ENCODE measurements around the gene HLA-DMA. TPM values are rescaled to one million over a fixed set of nuclear protein-coding genes. Genes with fewer than 3 reads are reported as not detected.

HLA-DMA gene
- total and polyA plus RNA-seq, 2 of the 13 experiments (the other 11 are each of a cell fraction or from before 2014, with no cell fraction given), result 0.70 to 0.71 TPM

GRCh38 chr6:32947552-32948465 is 5.1 kb downstream of the HLA-DMA start (continued):
- TF ChIP-seq ZNF136 (CRISPR knock-in tag; IDR thresholded peaks at IDR 0.05; ENCODE audit: low read depth), result no peak
- TF ChIP-seq FOXO1 (CRISPR knock-in tag; IDR thresholded peaks at IDR 0.05), result no peak
- no peak for TF ChIP-seq ZNF766 (CRISPR knock-in tag; IDR thresholded peaks at IDR 0.05; ENCODE audit: borderline replicate concordance)
- 0 out of 2 replicates have a peak, but pooled peaks have one; percentile 25 for TF ChIP-seq MAFF (IDR thresholded peaks at IDR 0.05; ENCODE audit: low read depth, low read length)
- no peak for TF ChIP-seq ATF2 (CRISPR knock-in tag; IDR thresholded peaks at IDR 0.05)
- TF ChIP-seq DR1 (CRISPR knock-in tag; IDR thresholded peaks at IDR 0.05), result no peak
- no peak for TF ChIP-seq ISL2 (CRISPR knock-in tag; IDR thresholded peaks at IDR 0.05)
- TF ChIP-seq PHF21A (CRISPR knock-in tag; IDR thresholded peaks at IDR 0.05), result no peak
- no peak for TF ChIP-seq ZNF563 (CRISPR knock-in tag; IDR thresholded peaks at IDR 0.05)
- TF ChIP-seq CHCHD3 (CRISPR knock-in tag; IDR thresholded peaks at IDR 0.05), result no peak
- TF ChIP-seq ZBED4 (CRISPR knock-in tag; IDR thresholded peaks at IDR 0.05; ENCODE audit: borderline replicate concordance), result no peak
- TF ChIP-seq SATB2 (CRISPR knock-in tag; IDR thresholded peaks at IDR 0.05), result no peak
- TF ChIP-seq MIXL1 (CRISPR knock-in tag; IDR thresholded peaks at IDR 0.05), result peak; percentile 74
- no peak for TF ChIP-seq STAT5B (CRISPR knock-in tag; IDR thresholded peaks at IDR 0.05)
- no peak for TF ChIP-seq NAIF1 (CRISPR knock-in tag; IDR thresholded peaks at IDR 0.05; ENCODE audit: borderline replicate concordance)
- no peak for TF ChIP-seq ZFP62 (CRISPR knock-in tag; IDR thresholded peaks at IDR 0.05)
- TF ChIP-seq ZSCAN5A (CRISPR knock-in tag; IDR thresholded peaks at IDR 0.05; ENCODE audit: borderline replicate concordance), result no peak
- no peak for TF ChIP-seq SMAD3 (CRISPR knock-in tag; IDR thresholded peaks at IDR 0.05)
- no peak for TF ChIP-seq BRCA1 (CRISPR knock-in tag; IDR thresholded peaks at IDR 0.05)
- no peak for TF ChIP-seq HOXA3 (CRISPR knock-in tag; IDR thresholded peaks at IDR 0.05)
- no peak for TF ChIP-seq IRF2 (CRISPR knock-in tag; IDR thresholded peaks at IDR 0.05)
- TF ChIP-seq ZNF781 (CRISPR knock-in tag; IDR thresholded peaks at IDR 0.05; ENCODE audit: borderline replicate concordance, not compliant biosample characterization), result no peak
- TF ChIP-seq MATR3 (CRISPR knock-in tag; IDR thresholded peaks at IDR 0.05), result no peak
- no peak for TF ChIP-seq NFKBIZ (CRISPR knock-in tag; IDR thresholded peaks at IDR 0.05)
